KMS-11 (cell line): ENCODE measurements around the gene UNC13A.
A peak's percentile ranks its signal among the peaks of the same experiment; 100 is the strongest.

Experiments
- H2AFZ ChIP-seq: fragments of 200-600 bp; sonication (generic); 2 replicates; pipeline ENCODE4 v1.6.1; 2016; ENCODE audit warnings: antibody characterized with exemption, mixed run types, low read depth
- H3K27ac ChIP-seq: fragments of 200-600 bp; sonication (generic); 2 replicates; pipeline ENCODE4 v1.6.1; 2016; ENCODE audit warnings: mild to moderate bottlenecking, mixed run types
- H3K27me3 ChIP-seq: fragments of 200-600 bp; sonication (generic); 2 replicates; pipeline ENCODE4 v1.6.1; 2017; ENCODE audit warnings: mild to moderate bottlenecking, low read depth, mixed run types, moderate library complexity; ENCODE audit not compliant: insufficient read depth
- H3K36me3 ChIP-seq: fragments of 200-600 bp; sonication (generic); 2 replicates; pipeline ENCODE4 v1.6.1; 2017; ENCODE audit warnings: mild to moderate bottlenecking, mixed run types; ENCODE audit not compliant: insufficient read depth
- H3K4me1 ChIP-seq: fragments of 200-600 bp; sonication (generic); 2 replicates; pipeline ENCODE4 v1.6.1; 2016; ENCODE audit warnings: mild to moderate bottlenecking, low read depth, mixed run types; ENCODE audit not compliant: poor library complexity, severe bottlenecking
- H3K4me2 ChIP-seq: fragments of 200-600 bp; sonication (generic); 2 replicates; pipeline ENCODE4 v1.7.0; 2016; ENCODE audit warnings: mild to moderate bottlenecking, mixed run types
- H3K4me3 ChIP-seq: fragments of 200-600 bp; sonication (generic); IDR thresholded peaks from 2 replicates; pipeline ENCODE4 v1.6.1; 2017; ENCODE audit warnings: low read depth, low read length, mixed read lengths; ENCODE audit not compliant: insufficient read depth
- H3K79me2 ChIP-seq: fragments of 200-600 bp; sonication (generic); 2 replicates; pipeline ENCODE4 v1.6.1; 2016; ENCODE audit warnings: low read depth, mixed run types; ENCODE audit not compliant: insufficient read depth
- H3K9ac ChIP-seq: fragments of 200-600 bp; sonication (generic); 2 replicates; pipeline ENCODE4 v1.6.1; 2016; ENCODE audit warnings: mild to moderate bottlenecking, mixed run types
- H4K20me1 ChIP-seq: fragments of 200-600 bp; sonication (generic); 2 replicates; pipeline ENCODE4 v1.6.1; 2016; ENCODE audit warnings: mild to moderate bottlenecking, mixed run types; ENCODE audit not compliant: insufficient read depth
- CTCF ChIP-seq: fragments of 200-600 bp; sonication (generic); conservative IDR thresholded peaks from 2 replicates; pipeline ENCODE4 v1.6.1; 2017; ENCODE audit warnings: low read depth, mild to moderate bottlenecking, antibody characterized with exemption, low read length, moderate library complexity, mixed read lengths

UNC13A gene

GRCh38 chr19:17703824-17704463 lies 15.8 kb upstream of the UNC13A start:
- H3K36me3 ChIP-seq, result no peaks in the 10 kb centered on the region
- H3K79me2 ChIP-seq, result no peaks in the 10 kb centered on the region
- no peak overlapping the region for H3K4me2 ChIP-seq
- H3K4me1 ChIP-seq, result no peaks in the 10 kb centered on the region
- no peak overlapping the region for H2AFZ ChIP-seq
- H3K9ac ChIP-seq, result no peak overlapping the region
- H3K27ac ChIP-seq, result no peak overlapping the region
- no peak overlapping the region for H3K4me3 ChIP-seq
- no peaks in the 10 kb centered on the region for H4K20me1 ChIP-seq
- peak; percentile 71 for TF ChIP-seq CTCF
- peaks cover 29% of the 10 kb centered on the region; the same call in 1 of the 2 replicates for H3K27me3 ChIP-seq

- no peak overlapping the region for H3K27ac ChIP-seq
- no peaks in the 10 kb centered on the region for H4K20me1 ChIP-seq
- H3K36me3 ChIP-seq, result no peaks in the 10 kb centered on the region
- no peak overlapping the region for H3K4me2 ChIP-seq
- H3K9ac ChIP-seq, result no peak overlapping the region
- H3K27me3 ChIP-seq, result peaks cover 80% of the 10 kb centered on the region
- H3K79me2 ChIP-seq, result no peaks in the 10 kb centered on the region
- no peak overlapping the region for H3K4me3 ChIP-seq
- no peaks in the 10 kb centered on the region for H3K4me1 ChIP-seq
- no peak overlapping the region for H2AFZ ChIP-seq
- TF ChIP-seq CTCF, result no peak
Measured at GRCh38 chr19:17695198-17695597, 7.0 kb upstream of the UNC13A start.

- TF ChIP-seq CTCF, result no peak
Measured at GRCh38 chr19:17692566-17692965, 4.4 kb upstream of the UNC13A start.

GRCh38 chr19:17688853-17689595 lies 870 bp upstream of the UNC13A start:
- no peaks in the 10 kb centered on the region for H3K36me3 ChIP-seq
- no peaks in the 10 kb centered on the region for H4K20me1 ChIP-seq
- peaks cover 77% of the 10 kb centered on the region for H3K27me3 ChIP-seq
- H2AFZ ChIP-seq, result no peak overlapping the region
- H3K4me3 ChIP-seq, result no peak overlapping the region
- no peak overlapping the region for H3K4me2 ChIP-seq
- TF ChIP-seq CTCF, result no peak
- H3K27ac ChIP-seq, result no peak overlapping the region
- no peaks in the 10 kb centered on the region for H3K79me2 ChIP-seq
- no peak overlapping the region for H3K9ac ChIP-seq
- no peaks in the 10 kb centered on the region for H3K4me1 ChIP-seq

More at GRCh38 chr19:17692566-17692965, 4.4 kb upstream of the UNC13A start:
- H3K27ac ChIP-seq, result no peak overlapping the region
- no peaks in the 10 kb centered on the region for H3K36me3 ChIP-seq
- no peaks in the 10 kb centered on the region for H3K4me1 ChIP-seq
- H4K20me1 ChIP-seq, result no peaks in the 10 kb centered on the region
- no peak overlapping the region for H3K4me3 ChIP-seq
- no peaks in the 10 kb centered on the region for H3K79me2 ChIP-seq
- peaks cover 80% of the 10 kb centered on the region for H3K27me3 ChIP-seq
- no peak overlapping the region for H2AFZ ChIP-seq
- no peak overlapping the region for H3K9ac ChIP-seq
- H3K4me2 ChIP-seq, result no peak overlapping the region
